ENCODE results near the gene RMDN2.

RMDN2 gene

GRCh38 chr2:37925063-37925897 is at the start of gene RMDN2:
Gene RMDN2 (plus strand): TSS chr2:37925287. CDS start chr2:37929278, 3,991 bp downstream.
- peak; percentile 45 to 84 for DNase-seq

- DNase-seq: no peak
Measured at GRCh38 chr2:37875403-37875906, 49.6 kb upstream of the RMDN2 start.

GRCh38 chr2:37876227-37876626 is 48.9 kb upstream of the RMDN2 start:
- no peak for DNase-seq

- peak; percentile 45 to 74 for DNase-seq
Measured at GRCh38 chr2:37877457-37878315, 47.4 kb upstream of the RMDN2 start.

- DNase-seq: no peak
Measured at GRCh38 chr2:37878536-37878935, 46.6 kb upstream of the RMDN2 start.

- DNase-seq: no peak
Measured at GRCh38 chr2:37880551-37880950, 44.5 kb upstream of the RMDN2 start.

GRCh38 chr2:37881397-37881796 is 43.7 kb upstream of the RMDN2 start:
- no peak for DNase-seq

GRCh38 chr2:37882036-37882435 is 43.1 kb upstream of the RMDN2 start:
- no peak for DNase-seq

GRCh38 chr2:37883518-37883917 is 41.6 kb upstream of the RMDN2 start:
- no peak for DNase-seq

- no peak for DNase-seq
Measured at GRCh38 chr2:37885329-37885993, 39.6 kb upstream of the RMDN2 start.

- no peak for DNase-seq
Measured at GRCh38 chr2:37886745-37887144, 38.3 kb upstream of the RMDN2 start.

- DNase-seq: no peak
Measured at GRCh38 chr2:37887286-37887685, 37.8 kb upstream of the RMDN2 start.

- peak; percentile 27 to 81 for DNase-seq
Measured at GRCh38 chr2:37890893-37891495, 34.1 kb upstream of the RMDN2 start.

GRCh38 chr2:37891846-37892435 is 33.1 kb upstream of the RMDN2 start:
- no peak for DNase-seq

GRCh38 chr2:37892436-37893114 is 32.5 kb upstream of the RMDN2 start:
- no peak for DNase-seq

GRCh38 chr2:37893327-37893726 is 31.8 kb upstream of the RMDN2 start:
- DNase-seq: no peak

GRCh38 chr2:37894047-37894446 is 31.0 kb upstream of the RMDN2 start:
- no peak for DNase-seq

- DNase-seq: peak in 1 of 2 experiments; percentile 11
Measured at GRCh38 chr2:37894601-37895000, 30.5 kb upstream of the RMDN2 start.

GRCh38 chr2:37895140-37895539 is 29.9 kb upstream of the RMDN2 start:
- DNase-seq: no peak

- DNase-seq: peak in 1 of 2 experiments; percentile 9
Measured at GRCh38 chr2:37896319-37896718, 28.8 kb upstream of the RMDN2 start.

GRCh38 chr2:37897511-37897910 is 27.6 kb upstream of the RMDN2 start:
- no peak for DNase-seq

- no peak for DNase-seq
Measured at GRCh38 chr2:37898448-37898847, 26.6 kb upstream of the RMDN2 start.
